ENCODE data around the gene BTBD6.

- TF ChIP-seq EZH2 (IDR thresholded peaks at IDR 0.05; ENCODE audit: insufficient read depth, poor library complexity, severe bottlenecking) (no peak), EZH2phosphoT487 (IDR thresholded peaks at IDR 0.05; ENCODE audit: insufficient read depth, low read depth) (no peak)
Measured at GRCh38 chr14:105203057-105203531, 45.2 kb upstream of the BTBD6 start.

All from GM23248 (cell line).